Endothelial cell of umbilical vein (primary cell): ENCODE data around the gene RPL3. TPM values are rescaled to one million over a fixed set of nuclear protein-coding genes. Genes with fewer than 3 reads are reported as not detected.

ENCODE experiments used
- Bru-seq: library from RNA; stranded (reverse); fragments of 400-500 nt; gene quantifications from one replicate; lab custom pipeline; 2021; lab: Mats Ljungman, UMichigan
- BruChase-seq, 2 experiments: library from RNA; stranded (reverse); fragments of 400-500 nt; gene quantifications; one replicate each; lab custom pipeline; 2021; lab: Mats Ljungman, UMichigan
- BruUV-seq: library from RNA; stranded (reverse); fragments of 400-500 nt; replicated peaks from 2 replicates; lab custom pipeline; 2021; lab: Mats Ljungman, UMichigan
- CTCF ChIA-PET: fragments of 300-600, 350-600 bp; sonication (Branson Sonifier 250); formaldehyde crosslinking; loops from one replicate; lab custom pipeline; 2021; ENCODE audit warnings: antibody characterized with exemption, inconsistent platforms; lab: Charles Lee
- POLR2A ChIA-PET: fragments of 300-600, 350-600 bp; sonication (Branson Sonifier 250); formaldehyde crosslinking; loops from one replicate; lab custom pipeline; 2021; ENCODE audit warnings: antibody characterized with exemption, inconsistent platforms; lab: Charles Lee
- DNase-seq: peaks from one replicate; pipeline ENCODE4 v3.0.0-alpha.2; 2011; ENCODE audit warnings: low read depth, low spot score
- FAIRE-seq: peaks from 2 replicates; lab custom pipeline; 2011; peaks lifted over from hg19 to GRCh38; lab: Jason Lieb, UNC
- H2AFZ ChIP-seq: 2 replicates; pipeline ENCODE4 v1.6.0; 2012; ENCODE audit warnings: low read depth, low read length, control low read depth, inconsistent platforms
- H3K27ac ChIP-seq: 2 replicates; pipeline ENCODE4 v1.5.1; 2011; ENCODE audit warnings: low read depth, mild to moderate bottlenecking, control low read depth, low read length, moderate library complexity; ENCODE audit not compliant: insufficient read depth
- H3K27me3 ChIP-seq, 2 experiments: 2 replicates each; pipeline versions ENCODE4 v1.6.0 to v1.6.1; 2011; ENCODE audit warnings: low read length in 2 of 2, mixed read lengths in 1 of 2; ENCODE audit not compliant: control insufficient read depth in 2 of 2, insufficient read depth in 2 of 2
- H3K36me3 ChIP-seq, 2 experiments: 2 replicates in 1 of 2; 3 replicates in 1 of 2; pipeline ENCODE4 v1.5.1; 2011; ENCODE audit warnings: low read length in 2 of 2, mild to moderate bottlenecking in 1 of 2, moderate library complexity in 1 of 2; ENCODE audit not compliant: control insufficient read depth in 2 of 2, insufficient read depth in 2 of 2; ENCODE audit errors: extremely low read depth in 1 of 2
- H3K4me1 ChIP-seq: 3 replicates; pipeline ENCODE4 v1.5.1; 2011; ENCODE audit warnings: mild to moderate bottlenecking, low read length; ENCODE audit not compliant: control insufficient read depth, insufficient read depth; ENCODE audit errors: extremely low read depth
- H3K4me2 ChIP-seq: 2 replicates; pipeline ENCODE4 v1.6.1; 2011; ENCODE audit warnings: low read length, control low read depth, mixed read lengths; ENCODE audit not compliant: insufficient read depth
- H3K4me3 ChIP-seq, 3 experiments: fragments of 200-600 bp in 1 of 3; sonication (generic), shearing (Covaris generic) in 1 of 3; replicated peaks in 1 of 3; 2 replicates each; pipeline ENCODE4 v1.5.1; 2011 to 2016; ENCODE audit warnings: control low read depth in 3 of 3, low read length in 3 of 3, mild to moderate bottlenecking in 2 of 3, inconsistent platforms in 1 of 3, low read depth in 1 of 3, moderate library complexity in 1 of 3; ENCODE audit not compliant: insufficient read depth in 1 of 3
- H3K79me2 ChIP-seq: 2 replicates; pipeline ENCODE4 v1.6.0; 2012; ENCODE audit warnings: low read length, inconsistent platforms; ENCODE audit not compliant: control insufficient read depth, insufficient read depth
- H3K9ac ChIP-seq: replicated peaks from 2 replicates; pipeline ENCODE3; 2011; ENCODE audit warnings: low read length, control low read depth; ENCODE audit not compliant: insufficient read depth; ENCODE audit errors: extremely low read depth
- H3K9me1 ChIP-seq: replicated peaks from 3 replicates; pipeline ENCODE4 v1.6.0; 2011; ENCODE audit warnings: mild to moderate bottlenecking, low read length; ENCODE audit not compliant: control insufficient read depth, insufficient read depth; ENCODE audit errors: extremely low read depth
- H3K9me3 ChIP-seq: replicated peaks from 2 replicates; pipeline ENCODE4 v1.5.1; 2012; ENCODE audit warnings: low read length, inconsistent platforms; ENCODE audit not compliant: control insufficient read depth, insufficient read depth
- H4K20me1 ChIP-seq: replicated peaks from 2 replicates; pipeline ENCODE3; 2011; ENCODE audit warnings: mild to moderate bottlenecking, low read length; ENCODE audit not compliant: control insufficient read depth, insufficient read depth; ENCODE audit errors: extremely low read depth
- CTCF ChIP-seq, 2 donors: IDR thresholded peaks; 1 replicate in 1 of 2; 2 replicates in 1 of 2; pipeline ENCODE4 v1.5.1; 2011; ENCODE audit warnings: low read length in 2 of 2, mild to moderate bottlenecking in 2 of 2, moderate library complexity in 2 of 2, control low read depth in 1 of 2, inconsistent platforms in 1 of 2, low read depth in 1 of 2; ENCODE audit not compliant: insufficient read depth in 1 of 2; ENCODE audit errors: extremely low read depth in 1 of 2
- EZH2 ChIP-seq: IDR thresholded peaks from 2 replicates; pipeline ENCODE4 v1.6.1; 2012; ENCODE audit warnings: borderline replicate concordance, low read depth, mild to moderate bottlenecking, moderate library complexity, low read length, inconsistent platforms; ENCODE audit not compliant: severe bottlenecking
- FOS ChIP-seq: IDR thresholded peaks from 2 replicates; pipeline ENCODE4 v1.6.1; 2011; ENCODE audit warnings: mild to moderate bottlenecking, low read length, moderate library complexity, borderline replicate concordance; ENCODE audit not compliant: insufficient read depth
- GATA2 ChIP-seq: IDR thresholded peaks from 2 replicates; pipeline ENCODE4 v1.7.0; 2011; ENCODE audit warnings: low read depth, mild to moderate bottlenecking, moderate library complexity, mixed read lengths, low read length; ENCODE audit not compliant: insufficient read length, insufficient read depth
- JUN ChIP-seq: IDR thresholded peaks from 2 replicates; pipeline ENCODE4 v1.6.1; 2011; ENCODE audit warnings: borderline replicate concordance, low read depth; ENCODE audit not compliant: insufficient read length, insufficient read depth
- MAX ChIP-seq: IDR thresholded peaks from 2 replicates; pipeline ENCODE4 v1.6.1; 2011; ENCODE audit not compliant: insufficient read depth, insufficient read length
- MYC ChIP-seq: IDR thresholded peaks from one replicate; pipeline ENCODE4 v1.6.1; 2011; ENCODE audit warnings: mild to moderate bottlenecking, low read depth, low read length
- POLR2A ChIP-seq: IDR thresholded peaks from 2 replicates; pipeline ENCODE4 v1.6.1; 2012; ENCODE audit warnings: low read depth, mild to moderate bottlenecking, control low read depth, low read length
- POLR2AphosphoS5 ChIP-seq: IDR thresholded peaks from 2 replicates; pipeline ENCODE4 v1.6.1; 2012; ENCODE audit warnings: low read depth, mild to moderate bottlenecking, control low read depth, low read length, moderate library complexity; ENCODE audit not compliant: insufficient read depth
- dilution Hi-C: fragments of 300-500 bp; cut with MboI; formaldehyde crosslinking; loops from one replicate; pipeline ENCODE4 v1.15.0; 2019; ENCODE audit warnings: low sequenced_read_pairs; ENCODE audit not compliant: extremely low pct_ligation_motif_present
- intact Hi-C: fragments of 100-400 bp; cut with micrococcal nuclease; formaldehyde crosslinking; loops from one replicate; pipeline ENCODE4 v1.10.0; 2022
- long read RNA-seq: library from polyadenylated mRNA; stranded (forward); transcript quantifications from one replicate; pipeline ENCODE4 v2.0.0, GENCODE V29; 2021
- polyA minus RNA-seq, 3 experiments: library from RNA; depleted of rRNA, polyadenylated mRNA; stranded (reverse); fragments of >200 nt; gene quantifications; 1 replicate in 1 of 3; 2 replicates in 2 of 3; pipeline ENCODE4 v1.2.3, GENCODE V29; 2011
- polyA plus RNA-seq, 4 experiments: library from polyadenylated mRNA; depleted of rRNA in 3 of 4; stranded (reverse) in 3 of 4; unstranded in 1 of 4; fragments of >200 nt; gene quantifications; 2 replicates each; pipeline versions ENCODE4 v1.2.1 to v1.2.3, GENCODE V29; 2011 to 2012; ENCODE audit warnings: missing spikeins in 1 of 4
- total RNA-seq: library from RNA; stranded (reverse); gene quantifications from 2 replicates; pipeline ENCODE4 v1.2.3, GENCODE V29; 2021

Gene RPL3
- total RNA-seq: 1,954 and 2,068 TPM in 2 replicates
- 3,568 and 4,065 TPM in 2 replicates for polyA plus RNA-seq
- polyA plus RNA-seq (2011; cell fraction: cytosol; rRNA removed): 5,025 and 5,056 TPM in 2 replicates
- 2,447 and 2,853 TPM in 2 replicates for polyA plus RNA-seq (2011; cell fraction: nucleus; rRNA removed)
- polyA plus RNA-seq (2012): 2,388 and 3,163 TPM in 2 replicates
- 1,732 and 1,760 TPM in 2 replicates for polyA minus RNA-seq
- polyA minus RNA-seq (2011; cell fraction: cytosol; rRNA and poly(A)+ RNA removed): 1,163 TPM
- 461 and 707 TPM in 2 replicates for polyA minus RNA-seq (2011; cell fraction: nucleus; rRNA and poly(A)+ RNA removed)
- Bru-seq, nascent RNA: percentile 99 among the genes with signal in this experiment
- BruChase-seq, experiment 1, labeled RNA remaining after a 6-hour chase: percentile 99 among the genes with signal in this experiment
- percentile 99 among the genes with signal in this experiment for BruChase-seq, experiment 2, labeled RNA remaining after a 2-hour chase
- long read RNA-seq, transcript RPL3-201 (10 exons, 1,442 nt): major isoform, 5,432 of 5,996 reads
- long read RNA-seq, transcript RPL3-210 (2 exons, 616 nt): minor isoform, 35 of 5,996 reads
- long read RNA-seq, transcript RPL3-202 (9 exons, 1,289 nt): minor isoform, 184 of 5,996 reads
- long read RNA-seq, partial matches to known transcripts: 216 of 5,996 reads
- long read RNA-seq, other reads (novel, unspliced or antisense): 126 of 5,996 reads

DNA sequence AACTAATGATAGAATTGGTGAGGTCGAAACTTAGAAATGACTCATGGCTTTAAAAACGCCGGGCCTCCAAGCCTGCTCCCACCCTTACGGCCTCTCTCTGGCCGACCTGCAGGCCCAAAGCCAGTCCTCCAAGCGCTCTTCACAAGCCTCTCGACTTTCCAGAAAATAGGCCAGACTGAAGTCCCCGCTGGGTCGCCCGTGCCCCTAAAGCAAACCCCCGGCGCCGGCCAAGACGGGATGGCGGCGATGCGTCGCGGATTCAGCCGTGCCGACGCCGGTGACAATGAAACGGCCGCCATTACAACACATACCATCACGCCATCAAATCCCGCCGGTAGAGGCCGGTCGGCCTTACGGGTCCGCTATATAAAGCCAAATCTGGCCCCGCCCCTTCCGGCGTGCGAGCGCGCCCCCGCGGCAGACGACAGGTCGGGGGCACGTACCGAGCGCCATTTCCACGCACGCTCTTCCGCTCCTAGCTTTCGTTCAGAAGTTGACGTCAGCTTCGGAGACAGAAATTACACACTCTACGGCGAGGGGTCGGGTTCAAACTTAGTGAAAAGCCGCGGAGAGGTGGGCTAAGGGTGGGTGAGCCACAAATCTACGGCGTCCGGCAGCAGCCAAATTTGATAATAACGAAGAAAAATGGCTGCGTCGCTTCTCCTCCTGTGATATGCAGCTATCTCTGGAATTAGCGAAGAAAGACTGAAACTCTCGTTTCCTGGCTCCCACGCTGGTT lies at the start of gene RPL3:
RPL3 (minus strand) TSS at position 340 of the 739 bp plus-strand sequence; CDS start at position 314, 26 bp downstream.
- TF ChIP-seq CTCF (IDR thresholded peaks at IDR 0.05; ENCODE audit: extremely low read depth in 1 of 2, insufficient read depth in 1 of 2, low read depth in 1 of 2, low read length in 2 of 2) (peak in 1 of 2 donors; percentile 5), FOS (peak; percentile 19), MYC (peak; percentile 36), JUN (peak; percentile 33), GATA2 (no peak), POLR2AphosphoS5 (peak; percentile 100), POLR2A (peak; percentile 100), MAX (no peak), EZH2 (no peak)
- Histone ChIP-seq H3K4me2 (peak within 1 kb of the TSS; percentile 83), H3K36me3 (peaks cover 22 to 32% of the 10 kb centered on the region in 2 experiments), H2AFZ (peak within 1 kb of the TSS; percentile 83), H3K27me3 (no peaks in the 10 kb centered on the region), H3K27ac (peak within 1 kb of the TSS; percentile 96), H3K9me3 (no peaks in the 10 kb centered on the region), H3K4me1 (peaks cover 30% of the 10 kb centered on the region), H3K4me3 (peak within 1 kb of the TSS; percentile 87 to 98 (median 96)), H3K9ac (peak within 1 kb of the TSS; percentile 100), H3K79me2 (peaks cover 49% of the 10 kb centered on the region), H4K20me1 (no peaks in the 10 kb centered on the region), H3K9me1 (no peaks in the 10 kb centered on the region)
- ChIA-PET POLR2A (interaction anchor here (0.6 to 5.8 kb wide), 44 partner anchors 8 to 734 kb away, joined by 3 to 31 read pairs (median 4); partner anchors contain the start of genes CBX7, NPTXR, PDGFB and TAB1), CTCF (interaction anchor here (0.6 to 5.9 kb wide), 14 partner anchors 8 to 210 kb away, joined by 3 to 52 read pairs (median 4); partner anchors contain the start of genes SYNGR1 and TAB1)
- intact Hi-C loops: loop anchor here (1.0 to 10.0 kb wide), 5 partner anchors 23 to 447 kb away; partner anchors contain the start of genes ATF4, CBX6 and TAB1
- dilution Hi-C loops: no loop called here
- FAIRE-seq (peak; percentile 99), DNase-seq (peak; percentile 99)
- BruUV-seq: no TSS peak
